ENCODE measurements around the gene RXRA.

DNA sequence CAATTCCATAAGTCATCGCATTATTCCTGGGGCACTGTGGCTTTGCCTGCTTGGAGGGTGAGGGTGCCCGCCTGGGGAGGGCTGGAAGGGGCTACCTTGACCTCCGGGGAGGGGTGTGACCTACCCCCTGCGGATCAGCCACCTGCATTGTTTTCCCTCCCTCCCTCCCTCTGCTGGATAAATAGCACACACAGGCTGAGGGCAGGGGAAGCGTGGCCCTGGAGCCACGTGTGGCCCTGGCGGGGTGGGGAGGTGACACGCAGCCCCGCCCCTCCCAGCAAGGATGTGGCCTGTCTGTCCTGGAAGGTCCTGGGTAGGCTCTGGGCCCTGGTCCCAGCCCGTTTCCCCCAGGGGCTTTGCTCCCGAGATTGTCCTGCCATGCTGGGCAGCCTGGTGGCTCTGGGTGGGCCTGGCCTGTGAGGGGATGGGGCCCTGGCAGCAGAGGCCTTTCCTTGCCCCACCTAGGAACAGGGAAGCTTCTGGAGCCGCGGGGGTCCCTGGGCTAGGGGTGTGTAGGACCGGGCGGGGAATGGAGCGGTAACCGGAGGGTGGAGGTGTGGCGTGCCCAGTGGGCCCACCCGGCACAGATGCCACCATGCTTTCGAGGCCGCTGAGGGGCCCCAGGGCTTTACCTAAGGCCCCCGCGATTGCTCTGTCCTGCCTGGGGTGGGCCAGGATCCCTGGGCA is 33.4 kb downstream of the RXRA start:
- TF ChIP-seq, protein P1, sequence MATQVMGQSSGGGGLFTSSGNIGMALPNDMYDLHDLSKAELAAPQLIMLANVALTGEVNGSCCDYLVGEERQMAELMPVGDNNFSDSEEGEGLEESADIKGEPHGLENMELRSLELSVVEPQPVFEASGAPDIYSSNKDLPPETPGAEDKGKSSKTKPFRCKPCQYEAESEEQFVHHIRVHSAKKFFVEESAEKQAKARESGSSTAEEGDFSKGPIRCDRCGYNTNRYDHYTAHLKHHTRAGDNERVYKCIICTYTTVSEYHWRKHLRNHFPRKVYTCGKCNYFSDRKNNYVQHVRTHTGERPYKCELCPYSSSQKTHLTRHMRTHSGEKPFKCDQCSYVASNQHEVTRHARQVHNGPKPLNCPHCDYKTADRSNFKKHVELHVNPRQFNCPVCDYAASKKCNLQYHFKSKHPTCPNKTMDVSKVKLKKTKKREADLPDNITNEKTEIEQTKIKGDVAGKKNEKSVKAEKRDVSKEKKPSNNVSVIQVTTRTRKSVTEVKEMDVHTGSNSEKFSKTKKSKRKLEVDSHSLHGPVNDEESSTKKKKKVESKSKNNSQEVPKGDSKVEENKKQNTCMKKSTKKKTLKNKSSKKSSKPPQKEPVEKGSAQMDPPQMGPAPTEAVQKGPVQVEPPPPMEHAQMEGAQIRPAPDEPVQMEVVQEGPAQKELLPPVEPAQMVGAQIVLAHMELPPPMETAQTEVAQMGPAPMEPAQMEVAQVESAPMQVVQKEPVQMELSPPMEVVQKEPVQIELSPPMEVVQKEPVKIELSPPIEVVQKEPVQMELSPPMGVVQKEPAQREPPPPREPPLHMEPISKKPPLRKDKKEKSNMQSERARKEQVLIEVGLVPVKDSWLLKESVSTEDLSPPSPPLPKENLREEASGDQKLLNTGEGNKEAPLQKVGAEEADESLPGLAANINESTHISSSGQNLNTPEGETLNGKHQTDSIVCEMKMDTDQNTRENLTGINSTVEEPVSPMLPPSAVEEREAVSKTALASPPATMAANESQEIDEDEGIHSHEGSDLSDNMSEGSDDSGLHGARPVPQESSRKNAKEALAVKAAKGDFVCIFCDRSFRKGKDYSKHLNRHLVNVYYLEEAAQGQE (IDR thresholded peaks at IDR 0.05; ENCODE audit: low read depth, low read length), result no peak
- no peak for TF ChIP-seq GATA2 (CRISPR knock-in tag; IDR thresholded peaks at IDR 0.05)
- no peak for TF ChIP-seq ELF1 (IDR thresholded peaks at IDR 0.05)
- TF ChIP-seq, protein P2, sequence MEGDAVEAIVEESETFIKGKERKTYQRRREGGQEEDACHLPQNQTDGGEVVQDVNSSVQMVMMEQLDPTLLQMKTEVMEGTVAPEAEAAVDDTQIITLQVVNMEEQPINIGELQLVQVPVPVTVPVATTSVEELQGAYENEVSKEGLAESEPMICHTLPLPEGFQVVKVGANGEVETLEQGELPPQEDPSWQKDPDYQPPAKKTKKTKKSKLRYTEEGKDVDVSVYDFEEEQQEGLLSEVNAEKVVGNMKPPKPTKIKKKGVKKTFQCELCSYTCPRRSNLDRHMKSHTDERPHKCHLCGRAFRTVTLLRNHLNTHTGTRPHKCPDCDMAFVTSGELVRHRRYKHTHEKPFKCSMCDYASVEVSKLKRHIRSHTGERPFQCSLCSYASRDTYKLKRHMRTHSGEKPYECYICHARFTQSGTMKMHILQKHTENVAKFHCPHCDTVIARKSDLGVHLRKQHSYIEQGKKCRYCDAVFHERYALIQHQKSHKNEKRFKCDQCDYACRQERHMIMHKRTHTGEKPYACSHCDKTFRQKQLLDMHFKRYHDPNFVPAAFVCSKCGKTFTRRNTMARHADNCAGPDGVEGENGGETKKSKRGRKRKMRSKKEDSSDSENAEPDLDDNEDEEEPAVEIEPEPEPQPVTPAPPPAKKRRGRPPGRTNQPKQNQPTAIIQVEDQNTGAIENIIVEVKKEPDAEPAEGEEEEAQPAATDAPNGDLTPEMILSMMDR (IDR thresholded peaks at IDR 0.05), result no peak
